Subcutaneous abdominal adipose tissue (tissue), 5 donors: ENCODE results near the gene IKZF1.

Source experiments
- H3K27ac ChIP-seq: one replicate; pipeline ENCODE4 v1.7.0; 2013; ENCODE audit warnings: low read depth, mild to moderate bottlenecking, inconsistent platforms, low read length, moderate library complexity
- H3K27me3 ChIP-seq, 5 donors: one replicate each; pipeline ENCODE4 v1.7.0; 2013; ENCODE audit warnings: low read length in 5 of 5, inconsistent platforms in 1 of 5; ENCODE audit not compliant: control insufficient read depth in 5 of 5, insufficient read depth in 4 of 5
- H3K36me3 ChIP-seq, 5 donors: one replicate each; pipeline ENCODE4 v1.7.0; 2013; ENCODE audit warnings: low read length in 5 of 5; ENCODE audit not compliant: control insufficient read depth in 5 of 5, insufficient read depth in 5 of 5
- H3K4me1 ChIP-seq, 5 donors: one replicate each; pipeline ENCODE4 v1.7.0; 2013; ENCODE audit warnings: low read length in 5 of 5, mild to moderate bottlenecking in 3 of 5, moderate library complexity in 1 of 5; ENCODE audit not compliant: control insufficient read depth in 5 of 5, insufficient read depth in 5 of 5
- H3K4me3 ChIP-seq, 5 donors: one replicate each; pipeline ENCODE4 v1.7.0; 2013; ENCODE audit warnings: low read length in 5 of 5, low read depth in 1 of 5
- H3K9ac ChIP-seq, 5 donors: one replicate each; pipeline ENCODE4 v1.7.0; 2013; ENCODE audit warnings: low read length in 5 of 5, mild to moderate bottlenecking in 4 of 5, moderate library complexity in 3 of 5
- H3K9me3 ChIP-seq, 5 donors: one replicate each; pipeline ENCODE4 v1.7.0; 2013; ENCODE audit warnings: low read length in 5 of 5; ENCODE audit not compliant: control insufficient read depth in 5 of 5
- donor health status: healthy.
- donor health status: healthy.
- donor health status: healthy.
- donor health status: healthy.
- donor health status: healthy.

Gene IKZF1

DNA sequence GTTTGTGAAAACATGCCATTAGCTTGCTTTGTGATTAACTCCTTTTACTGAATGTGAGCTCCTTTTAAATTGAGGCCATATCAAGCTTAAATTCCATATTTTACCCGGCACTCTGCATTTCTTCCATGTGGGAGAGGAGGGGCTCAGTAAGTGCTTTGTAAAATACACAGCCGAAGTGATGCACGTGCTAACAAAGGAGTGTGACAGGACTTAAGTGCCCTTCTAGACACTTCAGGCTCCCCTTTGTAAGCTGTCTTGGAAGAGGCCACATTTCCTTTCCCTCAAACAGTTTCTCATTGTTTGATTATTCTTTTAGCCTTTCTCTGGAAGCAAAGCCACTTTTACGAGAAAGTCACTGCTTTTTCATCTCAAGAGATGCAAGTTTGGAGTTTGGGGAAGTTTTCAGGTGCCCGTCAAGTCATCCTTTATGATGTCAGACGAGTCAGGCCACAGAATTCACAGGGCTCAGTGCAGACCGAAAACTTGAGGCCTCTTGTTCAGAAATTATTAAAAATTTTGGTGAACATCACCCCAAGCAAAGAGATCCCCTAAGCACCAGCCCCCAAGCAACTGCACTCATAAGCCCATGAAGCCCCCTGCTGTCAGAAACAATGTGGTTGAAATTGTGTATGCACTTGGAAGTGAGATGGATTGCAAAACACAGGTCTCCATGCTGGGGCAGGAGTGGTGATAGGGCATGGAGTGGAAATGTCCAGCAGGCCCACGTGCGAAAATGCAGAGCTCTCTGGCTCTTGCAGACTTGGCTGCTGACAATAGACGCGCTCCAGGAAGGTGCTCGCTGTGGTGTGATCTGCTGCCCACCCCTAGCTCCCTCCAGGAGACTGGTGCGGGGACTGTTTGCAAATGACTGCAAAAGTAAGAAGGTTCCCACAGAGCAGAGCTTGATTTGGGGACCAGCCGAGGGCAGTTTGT is 11.5 kb downstream of the IKZF1 start:
- Histone ChIP-seq H3K9me3 (no peaks in the 10 kb centered on the region), H3K27ac (no peak overlapping the region), H3K4me3 (no peak overlapping the region), H3K27me3 (peaks cover 0 to 6% (median 3%) of the 10 kb centered on the region in 5 donors), H3K9ac (no peak overlapping the region), H3K4me1 (no peaks in the 10 kb centered on the region), H3K36me3 (no peaks in the 10 kb centered on the region)

DNA sequence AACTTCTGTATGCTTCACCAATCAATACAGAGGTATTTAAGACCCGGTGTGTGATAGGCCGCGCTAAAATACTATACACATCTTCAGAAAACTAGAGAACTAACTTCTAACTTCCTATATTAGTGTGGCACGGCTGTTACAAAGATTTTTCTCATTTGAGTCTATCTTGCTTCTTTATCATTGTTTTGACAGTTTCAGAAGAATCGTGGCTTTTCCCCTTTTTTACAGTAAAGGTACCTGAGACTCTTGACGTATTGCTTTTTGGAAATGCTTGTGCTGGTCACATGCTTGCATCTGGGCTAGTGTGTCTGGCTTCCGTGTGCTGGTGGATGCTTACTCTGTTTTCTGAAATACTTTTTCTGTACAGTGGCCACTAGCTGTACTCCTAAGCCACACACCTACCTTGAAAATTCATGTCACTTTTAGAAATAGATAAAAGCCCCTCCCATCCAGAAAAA is 12.7 kb downstream of the IKZF1 start:
- H3K36me3 ChIP-seq: no peaks in the 10 kb centered on the region
- no peak overlapping the region for H3K9ac ChIP-seq
- H3K27me3 ChIP-seq: peaks cover 0 to 6% (median 3%) of the 10 kb centered on the region in 5 donors
- no peak overlapping the region for H3K27ac ChIP-seq
- no peaks in the 10 kb centered on the region for H3K4me1 ChIP-seq
- no peak overlapping the region for H3K4me3 ChIP-seq
- no peaks in the 10 kb centered on the region for H3K9me3 ChIP-seq

DNA sequence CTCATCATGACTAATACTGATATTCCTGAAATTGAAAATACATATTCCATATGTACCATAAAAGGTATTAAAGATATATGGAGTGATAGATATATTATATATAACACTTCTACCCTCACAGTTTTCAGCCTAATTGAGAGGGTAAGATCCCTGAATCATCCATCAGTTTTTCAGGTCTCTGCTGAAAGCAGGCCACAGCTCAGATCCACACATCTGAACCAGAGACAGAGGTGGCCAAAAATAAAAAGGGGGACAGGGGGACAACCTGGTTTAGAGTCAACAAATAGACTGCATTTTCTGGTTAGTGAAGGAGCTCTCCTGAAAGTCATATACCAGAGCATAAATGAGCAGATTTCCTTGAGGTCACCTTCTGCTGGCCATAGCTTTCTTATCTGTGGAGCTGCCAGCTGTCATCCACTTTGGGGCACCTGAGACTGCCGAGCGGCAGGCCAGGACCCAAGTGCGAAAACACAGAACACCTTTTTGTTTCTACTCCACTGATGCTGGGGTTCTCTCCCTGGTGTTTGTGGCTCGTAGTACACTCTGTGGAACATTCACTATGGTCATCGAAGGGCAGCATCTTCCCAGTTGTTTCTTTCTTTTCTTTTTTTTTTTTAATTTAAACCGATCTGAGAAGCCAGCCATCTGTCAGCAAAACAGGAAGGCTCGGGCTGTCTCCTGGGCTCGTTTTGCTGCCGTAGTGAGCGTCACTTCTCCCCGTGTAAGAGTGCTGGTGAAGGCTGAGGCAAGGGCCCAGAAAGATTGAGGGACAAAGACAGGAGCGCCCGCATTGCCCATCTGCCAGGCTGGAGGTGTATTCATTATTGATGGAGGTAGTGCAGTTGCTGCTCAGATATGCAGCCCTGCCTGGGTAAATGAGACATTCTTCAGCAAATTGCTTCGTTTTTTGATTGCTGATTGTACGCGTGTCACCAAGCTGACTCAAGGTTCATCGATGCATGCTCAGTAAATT is 13.5 kb downstream of the IKZF1 start:
- Histone ChIP-seq H3K36me3 (no peaks in the 10 kb centered on the region), H3K4me1 (no peaks in the 10 kb centered on the region), H3K4me3 (no peak overlapping the region), H3K9me3 (no peaks in the 10 kb centered on the region), H3K27me3 (peaks cover 0 to 6% (median 3%) of the 10 kb centered on the region in 5 donors), H3K27ac (no peak overlapping the region), H3K9ac (no peak overlapping the region)

- Histone ChIP-seq H3K9me3 (no peaks in the 10 kb centered on the region), H3K4me1 (no peaks in the 10 kb centered on the region), H3K9ac (no peak overlapping the region), H3K36me3 (no peaks in the 10 kb centered on the region), H3K27ac (no peak overlapping the region), H3K4me3 (no peak overlapping the region), H3K27me3 (no peaks in the 10 kb centered on the region)
Measured at GRCh38 chr7:50321487-50322067, 17.1 kb downstream of the IKZF1 start.

- Histone ChIP-seq H3K9me3 (no peaks in the 10 kb centered on the region), H3K9ac (no peak overlapping the region), H3K36me3 (peaks cover 0 to 6% (median 2%) of the 10 kb centered on the region in 5 donors), H3K27me3 (peaks cover 0 to 4% (median 0%) of the 10 kb centered on the region in 5 donors), H3K4me1 (no peaks in the 10 kb centered on the region), H3K27ac (no peak overlapping the region), H3K4me3 (no peak overlapping the region)
Measured at GRCh38 chr7:50324113-50324512, 19.6 kb downstream of the IKZF1 start.

DNA sequence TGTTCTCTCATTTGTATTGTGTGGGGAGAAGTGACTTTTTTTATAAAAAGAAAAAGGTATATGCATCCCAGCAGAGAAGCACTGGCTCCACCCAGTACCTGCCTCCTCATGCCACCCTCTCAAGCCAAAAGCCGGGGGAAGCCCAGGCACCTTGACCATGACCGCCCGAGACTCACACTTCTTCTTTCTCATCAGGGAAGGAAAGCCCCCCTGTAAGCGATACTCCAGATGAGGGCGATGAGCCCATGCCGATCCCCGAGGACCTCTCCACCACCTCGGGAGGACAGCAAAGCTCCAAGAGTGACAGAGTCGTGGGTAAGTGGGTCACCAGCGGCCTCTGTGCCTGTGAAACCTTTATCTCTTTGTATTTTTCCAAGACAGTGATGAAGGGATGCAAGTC is 22.9 kb downstream of the IKZF1 start:
- Histone ChIP-seq H3K9ac (no peak overlapping the region), H3K27ac (no peak overlapping the region), H3K27me3 (peaks cover 0 to 4% (median 0%) of the 10 kb centered on the region in 5 donors), H3K4me3 (no peak overlapping the region), H3K9me3 (no peaks in the 10 kb centered on the region), H3K36me3 (peaks cover 0 to 6% (median 2%) of the 10 kb centered on the region in 5 donors), H3K4me1 (peaks cover 0 to 14% (median 0%) of the 10 kb centered on the region in 5 donors)

- peaks cover 0 to 6% (median 2%) of the 10 kb centered on the region in 5 donors for H3K36me3 ChIP-seq
- no peak overlapping the region for H3K9ac ChIP-seq
- H3K27ac ChIP-seq: no peak overlapping the region
- peaks cover 0 to 10% (median 3%) of the 10 kb centered on the region in 5 donors for H3K27me3 ChIP-seq
- no peak overlapping the region for H3K4me3 ChIP-seq
- H3K9me3 ChIP-seq: no peaks in the 10 kb centered on the region
- peaks cover 0 to 14% (median 0%) of the 10 kb centered on the region in 5 donors for H3K4me1 ChIP-seq
Measured at GRCh38 chr7:50329775-50330174, 25.3 kb downstream of the IKZF1 start.

- Histone ChIP-seq H3K9me3 (no peaks in the 10 kb centered on the region), H3K4me3 (no peak overlapping the region), H3K27ac (no peak overlapping the region), H3K27me3 (peaks cover 0 to 14% (median 3%) of the 10 kb centered on the region in 5 donors), H3K36me3 (peaks cover 0 to 6% (median 2%) of the 10 kb centered on the region in 5 donors), H3K9ac (no peak overlapping the region), H3K4me1 (peaks cover 0 to 14% (median 0%) of the 10 kb centered on the region in 5 donors)
Measured at GRCh38 chr7:50330254-50330653, 25.7 kb downstream of the IKZF1 start.

GRCh38 chr7:50330696-50331095 is 26.2 kb downstream of the IKZF1 start:
- H3K9ac ChIP-seq: no peak overlapping the region
- no peak overlapping the region for H3K27ac ChIP-seq
- peaks cover 0 to 14% (median 0%) of the 10 kb centered on the region in 5 donors for H3K4me1 ChIP-seq
- H3K27me3 ChIP-seq: peaks cover 0 to 18% (median 3%) of the 10 kb centered on the region in 5 donors
- peaks cover 0 to 6% (median 2%) of the 10 kb centered on the region in 5 donors for H3K36me3 ChIP-seq
- H3K9me3 ChIP-seq: no peaks in the 10 kb centered on the region
- H3K4me3 ChIP-seq: no peak overlapping the region
